Right lobe of liver (tissue), 4 donors: Measurements from ENCODE around the gene BTBD19.

ENCODE experiments used
- POLR2A ChIP-seq: fragments of 450-650 bp; IDR thresholded peaks from one replicate; pipeline ENCODE4 v1.6.1; 2017; ENCODE audit warnings: antibody characterized with exemption, mild to moderate bottlenecking
- TF ChIP-seq, protein P1 (sequence below), 4 donors: fragments of 200-600 bp in 3 of 4; fragments of 450-650 bp in 1 of 4; IDR thresholded peaks; one replicate each; pipeline versions ENCODE4 v1.5.1 to v1.8.0; 2016 to 2022; ENCODE audit warnings: antibody characterized with exemption in 4 of 4, mild to moderate bottlenecking in 2 of 4
- donor health status: DM: no; HTN: no; CAD: no.
- donor health status: DM: no; HTN: no; CAD: no.
- donor health status: DM: no; HTN: yes; CAD: no.

DNA sequence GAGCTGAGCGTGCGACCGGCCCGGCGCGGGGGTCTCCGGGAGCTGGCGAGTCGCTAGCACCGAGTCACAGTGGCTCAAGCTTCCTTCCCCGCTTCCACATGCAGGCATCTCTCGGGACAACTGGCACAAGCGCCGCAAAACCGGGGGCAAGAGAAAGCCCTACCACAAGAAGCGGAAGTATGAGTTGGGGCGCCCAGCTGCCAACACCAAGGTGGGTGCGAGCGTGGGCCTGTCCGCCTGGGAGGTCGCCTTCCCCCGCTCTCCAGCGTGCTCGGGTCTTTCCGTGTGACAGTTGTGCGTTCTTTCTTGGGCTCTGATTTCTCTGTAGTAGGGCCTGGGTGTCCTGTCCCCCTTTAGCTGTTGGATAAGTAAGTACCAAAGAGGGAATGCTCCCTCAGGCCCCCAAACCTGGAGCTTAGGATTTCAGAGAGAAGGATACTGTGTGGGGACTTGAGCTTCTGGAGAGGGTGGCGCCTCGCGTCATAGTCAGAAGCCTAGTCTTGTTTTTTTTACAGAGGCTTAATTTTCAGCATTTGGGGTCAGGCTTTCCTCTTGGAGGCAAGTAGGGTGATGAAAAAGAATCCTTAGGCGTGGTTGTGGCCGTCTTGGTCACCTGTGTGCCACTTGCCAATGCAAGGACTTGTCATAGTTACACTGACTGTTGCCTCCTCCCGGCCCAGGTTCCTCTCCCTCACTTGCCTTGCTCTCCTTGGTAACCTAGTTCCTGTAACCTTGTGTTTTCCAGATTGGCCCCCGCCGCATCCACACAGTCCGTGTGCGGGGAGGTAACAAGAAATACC lies 32.2 kb upstream of the BTBD19 start:
- TF ChIP-seq, protein P1, sequence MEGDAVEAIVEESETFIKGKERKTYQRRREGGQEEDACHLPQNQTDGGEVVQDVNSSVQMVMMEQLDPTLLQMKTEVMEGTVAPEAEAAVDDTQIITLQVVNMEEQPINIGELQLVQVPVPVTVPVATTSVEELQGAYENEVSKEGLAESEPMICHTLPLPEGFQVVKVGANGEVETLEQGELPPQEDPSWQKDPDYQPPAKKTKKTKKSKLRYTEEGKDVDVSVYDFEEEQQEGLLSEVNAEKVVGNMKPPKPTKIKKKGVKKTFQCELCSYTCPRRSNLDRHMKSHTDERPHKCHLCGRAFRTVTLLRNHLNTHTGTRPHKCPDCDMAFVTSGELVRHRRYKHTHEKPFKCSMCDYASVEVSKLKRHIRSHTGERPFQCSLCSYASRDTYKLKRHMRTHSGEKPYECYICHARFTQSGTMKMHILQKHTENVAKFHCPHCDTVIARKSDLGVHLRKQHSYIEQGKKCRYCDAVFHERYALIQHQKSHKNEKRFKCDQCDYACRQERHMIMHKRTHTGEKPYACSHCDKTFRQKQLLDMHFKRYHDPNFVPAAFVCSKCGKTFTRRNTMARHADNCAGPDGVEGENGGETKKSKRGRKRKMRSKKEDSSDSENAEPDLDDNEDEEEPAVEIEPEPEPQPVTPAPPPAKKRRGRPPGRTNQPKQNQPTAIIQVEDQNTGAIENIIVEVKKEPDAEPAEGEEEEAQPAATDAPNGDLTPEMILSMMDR (IDR thresholded peaks at IDR 0.05), result no peak
- TF ChIP-seq POLR2A, result no peak
